ENCODE results near the gene EYA2.

Gene EYA2

DNA sequence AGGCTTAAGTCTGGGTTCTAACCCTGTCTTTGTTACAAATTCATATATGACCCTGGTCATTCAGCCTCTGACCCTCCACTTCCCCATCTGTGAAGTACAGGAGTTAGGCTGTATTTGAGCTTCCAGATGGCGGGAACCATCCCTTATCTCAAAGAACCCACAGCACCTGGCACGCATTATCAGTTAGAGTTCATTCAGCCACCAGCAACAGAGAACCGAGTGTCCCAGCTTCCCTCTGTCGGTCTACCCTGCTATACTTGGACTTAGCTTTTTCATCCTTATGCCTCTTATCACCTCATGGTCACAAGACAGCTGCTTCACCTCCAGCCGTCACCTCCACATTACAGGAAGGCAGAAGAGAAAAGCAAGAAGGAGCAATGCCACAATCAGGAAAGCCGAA is 147.8 kb downstream of the EYA2 start:
- no peak for DNase-seq

DNA sequence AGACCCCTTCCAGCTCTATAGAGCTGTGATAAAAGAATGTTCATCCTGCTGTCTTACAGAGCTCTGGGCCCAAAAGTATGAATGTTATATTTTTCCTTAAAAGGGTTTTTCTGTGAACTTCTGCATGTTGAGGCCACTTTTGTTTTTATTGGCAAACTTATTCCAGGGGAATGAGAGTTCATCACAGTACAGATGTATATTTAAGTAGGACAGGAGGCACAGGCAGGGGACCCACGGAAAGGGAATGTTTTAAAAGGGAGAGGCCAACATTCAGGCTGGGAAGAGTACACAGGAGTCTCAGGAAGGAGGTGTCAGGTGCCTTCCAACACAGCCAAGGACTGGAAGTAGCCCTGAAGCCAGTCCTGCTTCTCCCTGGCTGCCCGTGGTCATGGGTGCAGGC is 148.4 kb downstream of the EYA2 start:
- DNase-seq: no peak

DNA sequence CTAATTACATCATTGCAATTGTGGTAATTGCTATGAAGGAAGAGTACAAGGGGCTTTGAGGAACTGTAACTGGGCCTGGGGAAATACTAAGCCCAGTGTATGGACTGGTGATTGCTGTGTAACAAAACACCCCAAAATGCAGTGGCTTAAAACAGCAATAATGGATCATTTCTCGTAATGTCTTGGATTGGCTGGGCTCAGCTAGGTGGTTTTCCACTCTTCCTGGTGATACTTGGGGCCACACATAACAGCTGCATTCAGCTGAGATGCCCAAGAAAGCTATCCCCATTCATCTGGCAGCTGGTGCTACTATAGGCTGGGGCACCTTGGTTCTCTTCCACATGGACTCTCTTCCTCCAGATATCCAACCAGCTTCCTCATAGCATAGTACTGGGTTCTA is 150.3 kb downstream of the EYA2 start:
- DNase-seq: no peak

DNA sequence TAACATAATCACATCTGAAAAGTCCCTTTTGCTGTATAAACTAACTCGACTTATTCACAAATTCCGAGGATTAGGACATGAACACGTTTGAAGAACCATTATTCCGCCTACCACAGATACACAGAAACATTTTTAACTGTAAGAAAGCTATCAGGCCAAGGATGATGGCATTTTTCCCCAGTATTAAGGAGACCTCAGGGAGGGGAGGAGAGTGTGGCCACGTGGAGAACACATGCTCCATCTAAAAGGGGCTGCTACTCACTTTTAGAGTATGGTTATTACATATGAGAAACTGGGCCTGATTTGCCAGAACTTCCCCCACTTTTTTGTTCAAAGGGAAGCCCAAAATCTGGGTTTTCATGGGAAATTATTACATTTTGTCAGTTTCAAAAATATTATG is 153.4 kb downstream of the EYA2 start:
- no peak for DNase-seq

DNA sequence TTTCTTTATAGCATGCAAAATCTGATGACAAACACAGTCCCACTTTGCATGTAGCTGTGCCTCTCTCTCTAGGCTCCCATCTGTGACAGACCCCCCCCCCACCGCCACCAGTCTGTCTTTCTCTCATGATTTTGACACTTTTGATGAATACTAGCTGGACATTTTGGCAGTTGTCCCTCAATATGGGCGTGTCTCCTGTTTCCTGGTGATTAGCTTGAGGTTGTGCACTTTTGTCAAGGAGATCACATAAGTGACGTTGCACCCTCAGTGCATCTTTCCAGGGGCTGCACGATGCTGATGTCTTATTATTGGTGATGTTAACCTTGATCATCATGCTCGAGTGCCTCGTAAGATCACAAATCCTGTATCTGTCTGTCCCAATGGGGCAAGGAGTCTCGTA is 155.1 kb downstream of the EYA2 start:
- no peak for DNase-seq

DNA sequence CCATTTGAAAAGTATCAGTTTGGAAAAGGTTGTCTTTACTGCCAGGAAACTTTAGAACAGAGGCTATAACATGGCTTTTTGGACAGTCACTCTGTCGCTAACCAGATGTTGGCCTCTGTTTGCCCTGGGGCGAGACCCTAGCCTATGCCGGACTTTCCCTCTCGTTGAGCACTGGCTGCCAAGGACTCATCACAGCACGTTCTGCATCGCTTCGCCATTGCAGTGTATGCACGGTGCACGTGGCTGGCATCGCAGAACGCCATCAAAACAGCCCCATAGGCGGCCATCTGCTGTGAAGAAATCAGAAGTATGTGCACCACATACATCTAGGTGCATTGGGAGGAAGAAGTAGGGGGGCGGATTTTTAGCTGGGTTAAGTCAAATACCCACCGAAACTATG is 156.4 kb downstream of the EYA2 start:
- no peak for DNase-seq

DNA sequence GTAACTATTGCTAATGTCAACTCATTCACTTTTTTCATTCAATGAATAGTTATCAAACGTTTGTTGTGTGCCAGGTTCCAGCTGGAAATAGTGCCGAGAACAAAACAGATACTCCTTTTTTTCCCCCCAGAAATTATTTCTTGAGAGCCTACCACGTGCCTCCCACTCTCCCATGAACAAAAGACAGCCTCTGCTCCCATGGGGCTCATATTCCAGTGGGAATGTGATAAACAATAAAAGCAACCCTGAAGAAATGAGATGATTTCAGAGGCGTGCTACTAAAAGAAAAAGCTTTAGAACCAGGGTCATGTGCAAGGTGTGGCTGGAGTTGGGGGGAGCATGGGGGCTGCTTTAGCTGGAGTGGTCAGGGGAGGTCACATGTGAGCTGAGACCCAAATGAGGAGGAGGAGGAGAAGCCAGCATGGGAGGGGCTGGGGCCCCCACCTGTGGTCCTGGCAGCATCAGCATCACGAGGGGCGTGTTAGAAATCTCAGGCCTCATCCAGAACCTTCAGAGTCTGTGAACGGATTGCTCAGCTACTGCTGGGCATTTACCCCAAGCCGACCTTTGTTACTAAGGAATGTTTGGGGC is 157.4 kb downstream of the EYA2 start:
- no peak for DNase-seq

DNA sequence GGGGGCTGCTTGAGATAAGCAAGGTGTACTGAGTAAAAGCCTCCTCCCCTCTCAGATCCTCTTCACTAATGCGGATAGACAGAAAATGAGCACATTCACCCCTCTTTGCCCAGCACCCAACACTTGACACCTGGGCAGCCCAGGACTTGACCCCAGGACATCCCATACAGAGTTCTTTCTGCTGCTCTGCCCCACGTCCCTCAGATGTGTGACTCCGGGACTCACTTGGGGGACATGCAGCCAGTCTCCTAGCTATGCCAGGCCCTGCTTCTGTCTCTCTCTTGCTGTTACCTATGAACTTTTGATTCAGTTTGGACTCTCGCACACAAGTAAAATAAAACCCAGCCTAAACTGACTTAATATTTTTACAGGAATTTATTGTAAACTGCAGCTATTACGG is 159.9 kb downstream of the EYA2 start:
- DNase-seq: no peak

DNA sequence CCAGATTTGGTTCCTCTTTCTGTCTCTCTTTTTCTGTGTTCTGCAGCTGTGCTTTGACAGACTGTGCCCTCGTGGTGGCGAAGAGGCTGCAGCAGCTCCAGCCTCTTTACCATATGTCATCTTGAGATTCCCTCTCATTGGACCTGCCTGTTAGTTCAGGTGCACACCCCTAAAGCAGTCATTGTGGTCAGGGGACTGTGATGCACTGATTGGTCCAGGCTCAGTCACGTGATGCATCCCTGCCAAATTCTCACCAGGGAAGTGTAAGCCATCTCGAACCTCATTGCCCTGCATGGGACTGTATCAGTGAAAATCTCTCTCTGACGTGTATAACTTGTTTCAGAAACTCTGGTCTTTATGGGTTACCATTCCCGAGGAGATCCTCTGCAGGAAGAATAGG is 160.3 kb downstream of the EYA2 start:
- no peak for DNase-seq

DNA sequence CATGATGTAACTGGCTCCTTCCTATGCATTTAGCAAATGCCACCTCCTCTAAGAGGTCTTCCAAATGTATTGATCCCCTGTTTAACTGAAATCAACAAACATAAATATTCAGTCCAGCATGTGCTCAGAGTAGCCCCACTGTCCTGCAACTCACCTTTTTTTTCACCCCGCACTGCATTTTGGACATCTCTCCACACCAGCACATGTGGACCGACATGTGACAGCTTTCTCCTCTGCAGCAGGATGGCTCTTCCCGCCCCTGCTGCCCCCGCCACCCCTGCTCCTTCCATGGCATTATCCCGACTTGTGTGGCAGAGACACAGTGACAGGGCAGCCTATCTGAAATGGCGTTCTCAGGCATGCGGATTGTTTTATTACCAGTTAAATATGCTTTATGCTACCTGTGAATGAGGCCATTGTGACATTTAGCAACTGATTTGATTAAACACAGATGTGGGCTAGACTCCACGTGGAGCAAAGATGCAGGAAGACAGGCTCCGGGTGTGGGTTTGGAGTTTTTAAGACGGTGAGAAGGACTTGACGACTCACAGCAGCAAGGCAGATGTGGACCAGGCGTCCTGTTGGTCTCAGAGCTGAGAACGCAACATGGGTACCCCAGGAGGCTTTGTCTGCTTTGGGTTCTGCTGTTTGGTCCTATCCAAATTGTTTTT is 161.2 kb downstream of the EYA2 start:
- DNase-seq: no peak

DNA sequence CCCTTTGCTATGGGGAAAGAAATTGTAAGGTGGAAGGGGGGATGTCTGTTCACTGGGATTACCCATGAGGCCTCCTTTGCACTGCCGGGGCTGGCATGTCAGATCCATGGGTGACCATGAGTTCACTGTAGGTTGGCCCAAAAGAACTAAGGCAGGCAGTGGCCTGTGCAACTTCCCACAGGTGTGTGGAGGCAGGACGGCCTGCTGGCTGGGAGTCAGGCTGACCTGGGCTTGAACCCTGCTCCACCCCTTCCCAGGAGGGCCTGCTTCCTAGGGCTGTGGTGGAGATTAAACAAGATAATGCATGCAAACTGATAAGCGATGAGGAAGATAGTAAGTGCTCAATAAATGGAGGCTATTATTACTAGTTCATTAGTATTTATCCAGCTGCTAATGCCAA is 163.0 kb downstream of the EYA2 start:
- no peak for DNase-seq

DNA sequence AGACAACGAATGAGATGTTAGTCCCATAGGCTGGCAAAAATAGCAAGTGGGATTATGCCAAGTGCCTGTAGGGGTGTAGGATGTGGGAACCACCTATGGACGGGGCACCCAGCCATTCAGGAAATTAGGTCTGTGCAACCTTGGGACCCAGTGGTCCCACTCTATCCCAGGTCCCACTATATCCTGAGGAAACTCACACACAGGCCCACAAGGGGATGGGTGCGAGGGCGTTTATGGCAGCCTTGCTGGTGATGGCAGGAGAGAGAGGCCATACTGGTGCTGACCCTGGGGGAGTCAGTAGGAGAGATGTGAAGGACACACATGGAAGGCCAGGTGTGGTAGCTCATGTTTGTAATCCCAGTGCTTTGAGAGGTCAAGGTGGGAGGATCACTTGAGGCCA is 163.6 kb downstream of the EYA2 start:
- no peak for DNase-seq

DNA sequence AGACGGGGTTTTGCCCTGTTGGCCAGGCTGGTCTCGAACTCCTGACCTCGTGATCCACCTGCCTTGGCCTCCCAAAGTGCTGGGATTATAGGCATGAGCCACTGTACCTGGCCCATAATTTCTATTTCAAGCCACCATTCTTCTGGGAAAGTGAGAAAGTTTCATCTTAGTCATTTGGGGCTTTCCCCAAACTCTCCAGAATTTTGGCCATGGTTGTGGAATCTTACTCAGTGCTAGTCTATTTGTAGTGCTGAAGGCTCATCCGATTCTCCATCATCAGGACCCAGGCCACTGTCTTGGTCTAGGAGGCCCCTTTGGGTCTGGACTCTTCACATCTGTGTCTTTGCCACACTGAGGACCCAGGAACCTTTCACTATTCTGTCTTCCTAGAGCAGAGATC is 164.9 kb downstream of the EYA2 start:
- DNase-seq: no peak

DNA sequence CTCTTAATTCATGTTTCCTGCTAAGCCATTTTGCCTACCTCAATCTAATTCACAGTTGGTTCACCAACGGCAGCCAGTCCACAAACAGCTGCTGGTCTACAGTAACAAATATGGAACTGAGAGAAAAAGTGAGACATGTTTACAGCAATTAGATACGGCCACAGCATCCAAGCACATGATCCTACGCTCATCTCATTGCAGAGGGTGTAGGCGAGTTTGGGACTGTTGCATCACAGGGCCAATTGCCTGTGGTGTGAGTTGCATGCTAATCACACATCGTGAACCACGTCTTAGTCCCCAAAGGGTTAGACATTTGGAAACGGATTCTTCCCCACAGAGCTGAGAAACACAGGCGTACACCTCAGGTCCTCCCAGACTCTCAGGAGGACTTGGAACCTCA is 166.9 kb downstream of the EYA2 start:
- no peak for DNase-seq

DNA sequence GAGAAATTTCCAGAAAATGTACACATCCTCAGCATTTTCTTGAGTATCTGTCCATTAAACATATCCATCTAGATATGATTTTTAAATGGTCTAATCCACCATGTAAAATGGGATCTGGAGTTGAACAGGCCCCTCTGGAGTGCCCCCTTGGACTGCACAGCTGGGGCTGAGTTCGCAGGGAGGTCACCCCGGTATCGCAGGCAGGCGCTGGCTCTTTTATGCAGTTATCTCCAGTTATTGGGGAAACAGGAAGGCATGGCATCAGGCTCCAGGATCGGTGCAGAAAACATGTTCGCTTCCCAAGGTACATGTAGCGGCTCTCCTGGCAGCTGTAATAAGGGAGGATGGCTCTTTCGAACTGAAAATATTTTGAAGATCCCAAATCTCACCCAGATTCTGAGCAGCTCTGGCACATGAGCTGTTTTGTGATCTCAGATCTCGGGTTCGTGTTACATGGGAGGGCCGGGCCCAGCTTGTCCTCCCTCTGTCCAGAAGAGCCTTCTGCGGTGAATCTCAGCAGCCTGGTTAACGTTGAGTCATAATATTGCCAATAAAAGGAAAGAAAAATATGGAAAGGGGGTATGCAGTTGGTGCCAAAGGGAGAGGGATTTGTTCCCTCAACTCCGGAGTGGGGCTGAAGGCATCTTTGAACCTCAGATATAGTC is 167.7 kb downstream of the EYA2 start:
- no peak for DNase-seq

DNA sequence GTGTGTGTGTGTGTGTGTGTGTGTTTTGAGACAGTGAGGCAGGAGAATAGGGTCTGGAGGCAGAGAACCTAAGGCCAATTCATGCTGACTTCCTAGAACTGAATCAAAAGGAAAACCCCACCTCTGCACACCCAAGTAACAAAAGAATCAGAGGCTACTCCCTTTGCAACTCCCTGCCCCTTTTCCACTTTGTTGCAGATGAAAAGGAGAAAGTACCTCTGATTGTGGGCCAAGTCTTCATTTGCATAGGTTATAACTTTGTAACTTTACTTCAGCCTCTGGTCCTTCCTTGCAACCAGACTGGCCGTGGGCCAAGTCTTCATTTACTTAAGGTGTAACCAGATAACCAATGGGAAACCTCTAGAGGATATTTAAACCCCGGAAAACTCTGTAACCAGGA is 168.8 kb downstream of the EYA2 start:
- no peak for DNase-seq

DNA sequence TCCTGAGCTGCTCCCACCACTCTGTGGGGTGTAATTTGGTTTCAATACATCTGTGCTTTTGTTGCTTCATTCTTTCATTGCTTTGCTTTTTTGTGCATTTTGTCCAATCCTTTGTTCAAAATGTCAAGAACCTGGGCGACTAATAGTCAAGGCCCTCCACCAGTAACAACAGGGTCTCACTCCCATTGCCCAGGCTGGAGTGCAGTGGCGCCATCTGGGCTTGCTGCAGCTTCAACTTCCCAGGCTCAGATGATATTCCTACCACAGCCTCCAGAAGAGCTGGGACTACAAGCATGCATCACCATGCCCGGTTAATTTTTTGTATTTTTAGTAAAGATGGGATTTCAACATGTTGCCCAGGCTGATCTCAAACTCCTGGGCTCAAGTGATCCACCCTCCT is 169.2 kb downstream of the EYA2 start:
- DNase-seq: no peak

DNA sequence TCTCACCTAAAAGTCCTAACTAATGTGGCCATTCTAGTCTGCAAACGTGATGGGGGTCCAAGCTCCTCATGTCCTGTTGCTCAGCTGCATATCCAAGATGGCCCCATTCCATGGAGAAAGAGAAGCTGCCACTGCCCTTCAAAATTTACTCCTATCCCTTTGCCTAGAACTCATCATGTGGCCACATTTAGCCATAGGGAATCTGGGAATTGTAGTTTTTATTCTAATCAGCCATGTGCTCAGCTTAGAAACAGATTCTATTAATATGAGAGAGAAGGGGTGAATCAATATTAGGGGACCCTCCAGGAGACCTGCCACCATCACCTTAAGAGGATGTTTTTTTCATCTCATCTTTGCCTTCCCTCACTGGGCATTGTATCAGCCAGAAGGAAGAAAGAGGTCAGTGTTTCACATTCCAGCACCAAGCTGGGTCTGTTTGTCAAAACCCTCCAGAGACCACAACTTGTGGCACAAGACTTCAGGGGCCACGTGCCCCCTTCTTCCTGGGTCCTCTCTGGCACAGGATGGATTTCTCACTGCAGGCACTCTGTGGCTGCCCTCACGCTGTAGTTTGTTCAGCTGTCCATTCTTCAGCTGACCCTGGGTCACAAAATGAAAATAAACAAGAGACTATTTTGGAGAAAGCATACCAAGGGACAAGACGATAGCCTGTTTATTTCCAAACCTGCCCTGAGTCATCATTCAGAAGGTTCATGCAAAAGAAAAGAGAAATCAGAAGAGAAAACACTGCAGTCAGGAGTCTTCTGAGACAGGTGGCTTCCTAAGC is 172.0 kb downstream of the EYA2 start:
- DNase-seq: no peak

DNA sequence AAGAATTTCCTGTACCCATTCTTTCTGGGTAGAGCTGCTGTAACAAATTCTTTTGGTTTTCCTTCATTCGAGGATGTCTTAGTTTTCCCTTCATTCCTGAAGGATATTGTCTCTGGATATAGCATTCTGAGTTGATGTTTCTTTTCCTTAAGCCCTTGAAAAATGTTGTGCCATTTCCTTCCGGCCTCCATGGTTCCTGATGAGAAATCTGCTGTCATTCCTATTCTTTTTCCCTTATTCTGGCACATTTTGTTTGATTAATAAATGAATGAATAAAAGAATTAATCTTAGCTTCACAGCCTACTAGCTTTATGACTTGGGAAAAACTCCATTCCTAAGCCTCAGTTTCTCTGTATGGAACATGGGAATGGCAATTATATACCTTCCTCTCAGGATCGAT is 173.1 kb downstream of the EYA2 start:
- DNase-seq: no peak

DNA sequence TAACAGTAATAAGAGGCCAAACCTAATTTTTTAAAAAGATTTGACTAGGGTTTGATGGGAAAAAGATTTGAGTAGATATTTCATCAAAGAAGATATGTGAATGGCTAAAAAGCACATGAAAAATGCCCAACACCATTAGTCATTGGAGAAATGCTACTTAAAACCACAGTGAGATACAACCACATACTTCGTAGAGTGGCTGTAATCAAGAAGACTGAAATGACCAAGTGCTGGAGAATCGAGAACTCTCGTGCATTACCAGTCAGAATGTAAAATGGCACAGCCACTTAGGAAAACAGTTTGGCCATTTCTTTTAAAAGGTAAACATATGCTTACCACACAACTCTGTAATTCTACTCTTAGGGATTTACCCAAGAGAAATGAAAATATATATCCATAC is 175.5 kb downstream of the EYA2 start:
- DNase-seq: no peak

DNA sequence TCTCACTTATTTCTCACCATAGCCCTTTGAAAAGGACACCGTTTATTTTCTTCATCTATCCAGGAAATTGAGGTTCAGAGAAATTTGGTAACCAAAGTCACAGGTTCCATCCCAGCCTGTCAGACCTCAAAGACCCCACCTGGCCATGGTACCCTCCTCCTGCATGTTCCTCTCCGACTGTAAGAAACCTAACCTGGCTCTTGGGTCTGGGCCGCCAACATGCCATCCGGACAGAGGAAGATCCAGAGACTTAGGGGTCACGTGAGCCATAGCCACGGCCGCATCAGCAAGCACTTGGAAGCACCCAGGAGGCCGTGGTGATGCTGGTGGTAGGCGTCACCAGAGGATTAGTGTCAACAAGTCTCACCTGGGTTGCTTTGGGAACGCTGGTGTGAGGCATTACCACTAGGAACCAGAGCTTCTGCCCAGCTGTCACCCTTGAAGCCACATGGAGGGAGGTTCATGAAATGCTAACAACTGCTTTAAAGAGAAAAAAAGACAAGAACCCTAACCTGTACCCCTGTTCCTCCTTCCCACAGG is 177.1 kb downstream of the EYA2 start:
- DNase-seq: no peak

DNA sequence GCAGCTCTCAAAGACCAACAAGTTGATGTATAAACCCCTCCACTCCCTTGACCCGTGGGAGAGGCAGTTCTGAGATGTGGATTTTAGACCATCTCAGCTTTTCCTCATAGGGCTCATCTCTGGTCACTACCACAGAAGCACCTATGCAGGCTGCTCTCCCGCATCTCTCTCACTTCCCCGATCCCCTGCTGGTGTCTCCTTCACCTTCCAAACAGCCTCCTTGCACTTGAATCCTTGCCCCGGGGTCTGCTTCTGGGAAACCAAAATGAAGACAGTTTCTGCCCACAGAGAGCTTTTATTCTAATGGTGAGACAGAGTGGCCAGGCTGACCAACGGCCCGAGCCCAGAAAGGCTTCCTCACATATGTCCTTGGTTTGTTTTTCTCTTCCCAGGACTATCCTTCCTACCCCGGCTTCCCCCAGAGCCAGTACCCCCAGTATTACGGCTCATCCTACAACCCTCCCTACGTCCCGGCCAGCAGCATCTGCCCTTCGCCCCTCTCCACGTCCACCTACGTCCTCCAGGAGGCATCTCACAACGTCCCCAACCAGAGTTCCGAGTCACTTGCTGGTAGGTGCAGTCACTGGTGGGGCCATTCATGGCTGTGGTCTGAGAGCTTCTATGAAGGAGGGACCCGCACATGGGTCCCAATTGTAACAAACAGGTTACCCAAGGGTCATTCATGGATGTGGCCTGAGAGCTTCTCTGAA is 179.3 kb downstream of the EYA2 start:
- no peak for DNase-seq

DNA sequence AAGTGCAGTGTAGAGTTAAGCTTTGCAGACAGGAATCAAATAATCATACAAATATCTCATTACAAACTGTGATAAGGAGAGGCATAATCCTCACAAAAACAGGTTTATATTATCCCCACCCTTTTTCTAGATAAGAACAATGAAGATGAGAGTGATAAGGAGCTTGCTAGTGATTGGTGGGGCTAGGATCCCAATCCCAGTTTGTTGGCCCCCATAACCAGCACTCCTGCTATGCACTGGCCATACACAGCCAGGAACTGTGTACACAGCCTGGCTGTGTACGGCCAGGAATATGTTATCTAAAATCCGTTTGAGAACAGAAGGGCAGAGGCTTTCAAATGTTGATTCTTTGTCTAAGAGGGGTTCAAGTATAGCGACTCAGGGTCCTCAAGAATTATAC is 180.6 kb downstream of the EYA2 start:
- no peak for DNase-seq
